Motor neuron (in vitro differentiated cells): ENCODE results near the gene CLMP. TPM values are rescaled to one million over a fixed set of nuclear protein-coding genes. Genes with fewer than 3 reads are reported as not detected.

Experiments
- ATAC-seq, 8 experiments: fragments of 200-7000 bp; cut with Tn5 transposase; replicated peaks in 6 of 8; 2 replicates each; pipeline ENCODE4 v1.8.0; 2021; ENCODE audit warnings: mild to moderate bottlenecking in 8 of 8, moderate library complexity in 8 of 8
- H3K27ac ChIP-seq, 2 donors: fragments of 250-450 bp; sonication (Bioruptor Pico); 2 replicates each; pipeline ENCODE4 v1.9.0; 2021; ENCODE audit warnings: antibody characterized with exemption in 2 of 2, mild to moderate bottlenecking in 2 of 2, moderate library complexity in 1 of 2
- H3K4me1 ChIP-seq, 2 donors: fragments of 250-450 bp; sonication (Bioruptor Pico); replicated peaks in 1 of 2; 2 replicates each; pipeline ENCODE4 v1.6.1; 2021; ENCODE audit warnings: antibody characterized with exemption in 2 of 2, mild to moderate bottlenecking in 2 of 2, moderate library complexity in 1 of 2
- H3K4me3 ChIP-seq, 5 donors: fragments of 250-450 bp; sonication (Bioruptor Pico); 2 replicates each; pipeline ENCODE4 v1.9.0; 2021; ENCODE audit warnings: antibody characterized with exemption in 5 of 5, mild to moderate bottlenecking in 5 of 5, moderate library complexity in 4 of 5
- WGBS, 10 experiments: fragments of 450-650 bp; shearing (Covaris generic); methylation state at CpG; one replicate each; pipeline ENCODE4 v1.0.0; 2022; 5-methylcytosine and 5-hydroxymethylcytosine counted together
- in situ Hi-C, 9 experiments: fragments of 400-800 bp; cut with MboI; loops; one replicate each; pipeline ENCODE4 v1.15.0; 2021; ENCODE audit warnings: low sequenced_read_pairs in 9 of 9, low pct_unique_long_range_greater_than_20kb in 2 of 9; ENCODE audit not compliant: unreplicated experiment in 9 of 9
- total RNA-seq, 8 experiments: library from RNA; unstranded; fragments of 300-600 nt; gene quantifications; 2 replicates each; pipeline versions ENCODE4 v1.2.3 to v1.2.4, GENCODE V29; 2022

The CLMP gene
- total RNA-seq, 8 experiments from 2014 or later = 2.1 to 21.4 (median 14.1) TPM

DNA sequence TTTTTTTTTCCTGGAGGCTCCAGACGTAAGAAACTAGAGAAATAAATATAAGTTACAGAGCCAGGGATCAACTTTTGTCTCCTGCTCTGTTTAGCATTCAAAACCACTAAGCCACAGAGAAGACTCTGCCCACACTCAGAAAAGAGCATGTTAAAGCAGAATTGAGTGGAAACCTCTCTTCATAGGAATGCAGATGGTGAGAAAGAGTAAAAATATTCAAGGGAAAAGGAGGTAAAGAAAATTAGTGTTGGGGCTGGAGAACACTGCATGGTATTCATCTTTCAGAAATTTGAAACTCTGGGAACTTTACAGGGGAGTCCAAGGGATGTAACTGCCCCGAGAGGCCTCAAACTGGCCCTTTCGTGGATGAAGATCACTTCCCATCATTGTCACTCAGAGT, 65.1 kb downstream of the CLMP start:
- in situ Hi-C loops = no loop called here
- H3K27ac ChIP-seq = no peak overlapping the region
- H3K4me1 ChIP-seq = peaks cover 0 to 2% of the 10 kb centered on the region in 2 donors
- no peak overlapping the region for H3K4me3 ChIP-seq
- 14 to 83% (median 60%) methylated on average over 1 to 3 of the region's 3 CpGs; no CpG with 5 or more reads in 1 of the 10 experiments for WGBS, 10 experiments
- peak in 1 of 8 experiments; percentile 46 for ATAC-seq

DNA sequence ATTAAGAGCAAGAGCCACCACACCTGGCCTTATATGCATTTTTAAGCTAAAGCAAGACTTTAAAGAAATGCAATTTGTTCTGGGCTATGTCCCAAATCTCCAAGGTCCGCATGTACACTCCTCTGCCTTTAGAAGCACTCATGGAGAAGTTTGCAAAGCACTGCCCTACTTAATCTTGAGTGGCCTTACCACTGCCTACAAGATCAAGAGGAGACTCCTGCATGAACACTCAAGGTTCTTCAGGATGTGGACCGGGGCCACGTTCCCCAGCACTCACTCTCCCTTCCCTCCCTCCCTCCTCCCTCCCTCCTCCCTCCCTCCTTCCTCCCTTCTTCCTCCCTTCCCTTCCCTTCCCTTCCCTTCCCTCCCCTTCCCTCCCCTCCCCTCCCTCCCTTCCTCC, 69.9 kb downstream of the CLMP start:
- no peak overlapping the region for H3K4me3 ChIP-seq
- H3K4me1 ChIP-seq = peaks cover 0 to 4% of the 10 kb centered on the region in 2 donors
- ATAC-seq = no peak
- no peak overlapping the region for H3K27ac ChIP-seq
- 60 to 100% (median 92%) methylated on average over 1 of the region's 3 CpGs; no CpG with 5 or more reads in 6 of the 10 experiments for WGBS, 10 experiments
- in situ Hi-C loops = no loop called here

DNA sequence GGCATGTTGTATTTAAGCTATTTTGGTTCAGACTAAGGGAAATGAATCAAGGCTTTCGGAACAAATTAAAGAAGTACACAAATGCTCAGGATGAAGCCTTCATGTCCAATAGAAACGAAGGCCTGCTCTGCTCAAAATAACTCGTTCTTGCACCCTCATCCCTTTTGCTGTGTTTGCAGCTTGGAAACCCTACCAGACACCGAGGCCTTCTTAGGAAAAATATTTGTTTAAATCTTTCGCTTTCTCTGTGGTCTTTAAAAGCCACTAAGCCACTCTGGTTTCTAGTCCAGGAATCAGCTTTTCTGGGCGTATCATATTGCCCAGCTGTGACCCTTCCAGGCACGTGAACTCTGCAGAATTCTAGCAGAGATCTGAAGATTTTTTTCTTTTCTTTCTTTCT, 72.2 kb downstream of the CLMP start:
- in situ Hi-C loops = loop anchor here in 6 of 9 experiments (25.0 kb wide), 2 partner anchors 114 to 364 kb away; no protein-coding TSS in a partner anchor
- peaks cover 0 to 4% of the 10 kb centered on the region in 2 donors for H3K4me1 ChIP-seq
- no peak overlapping the region for H3K4me3 ChIP-seq
- WGBS, 10 experiments = 39 to 93% (median 84%) methylated on average over 1 to 7 of the region's 7 CpGs
- H3K27ac ChIP-seq = no peak overlapping the region
- no peak for ATAC-seq

DNA sequence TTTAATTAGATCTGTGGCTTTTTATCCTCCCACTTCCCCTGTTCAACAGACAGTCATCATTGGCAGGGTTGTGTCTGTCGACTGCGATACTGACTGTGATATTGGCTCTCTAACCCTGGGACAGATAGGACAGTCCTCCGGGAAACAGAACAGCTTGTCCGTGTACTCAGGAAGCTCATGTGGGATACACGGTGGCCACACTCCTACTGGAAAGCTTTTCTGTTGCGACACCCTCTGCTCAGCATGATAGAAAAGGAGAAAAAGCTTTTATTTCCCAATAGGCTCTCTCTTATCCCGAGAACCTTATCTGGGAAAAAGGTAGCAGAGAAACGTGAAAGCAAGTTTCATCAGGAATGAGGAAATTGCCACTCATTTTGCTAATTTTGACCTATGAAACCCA, 72.7 kb downstream of the CLMP start:
- Histone ChIP-seq H3K27ac (no peak overlapping the region), H3K4me3 (no peak overlapping the region), H3K4me1 (peaks cover 0 to 4% of the 10 kb centered on the region in 2 donors)
- 10 to 94% (median 64%) methylated on average over 2 to 8 of the region's 8 CpGs; no CpG with 5 or more reads in 3 of the 10 experiments for WGBS, 10 experiments
- in situ Hi-C loops = loop anchor here in 6 of 9 experiments (25.0 kb wide), 2 partner anchors 115 to 365 kb away; no protein-coding TSS in a partner anchor
- ATAC-seq = peak in 1 of 8 experiments; percentile 33

DNA sequence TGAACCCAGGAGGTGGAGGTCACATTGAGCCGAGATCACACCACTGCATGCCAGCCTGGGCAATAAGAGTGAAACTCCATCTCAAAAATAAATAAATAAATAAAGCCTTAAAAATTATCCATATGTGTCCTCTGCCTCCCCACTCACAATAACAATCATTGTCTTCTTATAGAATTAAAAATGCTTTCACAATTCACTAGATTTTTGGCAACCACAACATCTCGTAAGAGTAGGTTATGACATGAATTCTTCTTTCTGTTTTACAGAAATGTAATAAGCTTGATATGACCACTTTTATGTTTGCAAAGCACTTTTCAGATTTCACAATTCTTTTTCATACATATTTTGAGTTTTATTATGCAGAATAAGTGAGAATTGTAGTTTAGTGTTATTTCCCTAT, 78.6 kb downstream of the CLMP start:
- in situ Hi-C loops = loop anchor here (10.0 to 25.0 kb wide), 3 partner anchors 121 to 371 kb away; no protein-coding TSS in a partner anchor
- no peak overlapping the region for H3K4me3 ChIP-seq
- H3K27ac ChIP-seq = no peak overlapping the region
- WGBS, 10 experiments = 77 to 100% (median 100%) methylated on average over 1 to 2 of the region's 2 CpGs; no CpG with 5 or more reads in 2 of the 10 experiments
- no peak for ATAC-seq
- H3K4me1 ChIP-seq = no peaks in the 10 kb centered on the region

DNA sequence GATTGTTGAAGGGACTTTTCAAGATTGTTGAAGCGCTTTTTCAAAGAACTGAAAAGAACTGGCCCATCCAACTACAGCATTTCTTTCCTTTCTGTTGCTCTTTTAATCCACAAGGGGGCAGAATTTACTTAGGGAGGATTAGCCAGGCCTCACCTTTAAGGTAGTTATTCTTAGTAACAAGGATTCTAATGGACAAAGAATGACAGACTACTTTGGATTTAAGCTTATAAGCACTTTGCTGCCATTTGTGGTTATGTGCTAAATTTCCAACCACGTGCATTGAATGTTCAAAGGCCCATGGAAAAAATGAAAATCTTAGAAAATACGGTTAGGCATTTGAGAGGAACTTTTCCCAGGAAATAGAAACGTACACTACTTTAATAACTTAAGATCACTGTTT, 83.6 kb downstream of the CLMP start:
- in situ Hi-C loops = loop anchor here (5.0 to 25.0 kb wide), 4 partner anchors 126 to 376 kb away; no protein-coding TSS in a partner anchor
- 0 to 100% (median 68%) methylated on average over 1 to 4 of the region's 4 CpGs for WGBS, 10 experiments
- ATAC-seq = peak in 7 of 8 experiments; percentile 43 to 56 (median 49)
- Histone ChIP-seq H3K4me3 (no peak overlapping the region), H3K27ac (no peak overlapping the region), H3K4me1 (peaks cover 0 to 4% of the 10 kb centered on the region in 2 donors)

DNA sequence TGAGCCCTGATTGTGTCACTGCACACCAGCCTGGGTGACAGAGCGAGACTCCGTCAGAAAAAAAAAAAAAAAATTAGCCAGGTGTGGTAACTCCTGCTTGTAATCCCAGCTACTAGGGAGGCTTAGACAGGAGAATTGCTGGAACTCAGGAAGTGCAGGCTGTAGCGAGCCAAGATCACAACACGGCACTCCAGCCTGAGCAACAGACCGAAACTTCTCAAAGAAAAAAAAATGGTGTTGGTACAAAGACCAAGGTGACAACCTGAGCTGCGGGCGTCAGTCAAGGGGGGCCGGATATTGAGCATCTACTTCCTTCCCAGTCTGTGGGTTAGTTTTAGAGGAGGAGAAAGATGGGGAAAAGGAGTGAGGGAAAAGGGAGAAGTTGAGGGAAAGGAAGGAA, 84.7 kb downstream of the CLMP start:
- 63 to 100% (median 96%) methylated on average over 1 to 5 of the region's 8 CpGs; no CpG with 5 or more reads in 1 of the 10 experiments for WGBS, 10 experiments
- in situ Hi-C loops = loop anchor here (5.0 to 25.0 kb wide), 4 partner anchors 127 to 377 kb away; no protein-coding TSS in a partner anchor
- Histone ChIP-seq H3K27ac (no peak overlapping the region), H3K4me3 (no peak overlapping the region), H3K4me1 (peaks cover 0 to 6% of the 10 kb centered on the region in 2 donors)
- no peak for ATAC-seq

DNA sequence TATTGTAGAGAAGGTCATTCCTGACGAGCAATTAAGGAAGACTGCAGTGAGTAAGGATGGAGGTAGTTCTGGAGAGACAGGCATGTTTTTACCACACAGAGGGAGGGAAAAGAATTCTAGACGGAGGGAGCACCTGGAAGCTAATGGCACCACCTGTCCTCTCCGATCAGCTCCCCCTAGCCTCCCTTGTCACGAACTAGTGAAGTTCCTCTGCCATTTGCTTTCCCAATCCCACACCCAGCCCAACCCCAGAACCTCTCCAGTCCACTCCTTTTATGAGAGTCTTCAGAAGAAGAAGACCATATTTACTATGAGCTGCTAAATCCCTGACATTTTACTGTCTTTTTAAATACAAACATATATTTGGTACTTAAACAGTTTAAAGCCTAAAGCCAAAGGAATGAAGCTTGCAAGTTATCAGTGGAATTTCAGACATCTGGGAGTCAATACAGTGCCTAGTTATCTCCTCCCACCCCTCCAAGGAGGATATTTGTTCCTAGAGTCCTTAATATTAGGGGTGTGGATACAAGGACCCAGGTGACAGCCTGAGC, 87.0 kb downstream of the CLMP start:
- Histone ChIP-seq H3K4me1 (peaks cover 0 to 6% of the 10 kb centered on the region in 2 donors), H3K4me3 (no peak overlapping the region), H3K27ac (no peak overlapping the region)
- 60 to 100% (median 88%) methylated on average over 2 to 4 of the region's 4 CpGs; no CpG with 5 or more reads in 5 of the 10 experiments for WGBS, 10 experiments
- no peak for ATAC-seq
- in situ Hi-C loops = loop anchor here in 6 of 9 experiments (10.0 to 25.0 kb wide), 3 partner anchors 129 to 379 kb away; no protein-coding TSS in a partner anchor

DNA sequence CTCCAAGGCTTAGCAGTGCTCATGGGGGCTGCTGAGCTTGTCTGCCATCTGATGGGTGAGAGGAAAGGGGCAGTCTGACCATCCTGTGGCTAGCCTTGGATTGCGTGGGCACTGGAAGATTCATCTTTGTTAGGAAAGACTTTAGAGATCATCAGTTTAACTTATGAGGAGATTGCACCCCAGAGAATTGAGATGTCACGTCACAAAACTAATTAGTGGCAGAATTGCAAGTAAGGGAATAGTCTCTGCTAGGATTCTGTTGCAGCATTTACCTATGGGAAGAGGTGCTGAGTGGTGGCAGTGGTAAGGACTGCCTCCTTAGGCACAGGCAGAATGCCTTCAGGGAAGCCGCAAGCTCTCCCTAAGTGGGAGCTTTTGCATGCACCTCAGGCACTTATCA, 90.4 kb downstream of the CLMP start:
- WGBS, 10 experiments = 92 to 100% (median 100%) methylated on average over 1 to 3 of the region's 3 CpGs; no CpG with 5 or more reads in 6 of the 10 experiments
- in situ Hi-C loops = loop anchor here in 6 of 9 experiments (10.0 to 25.0 kb wide), 3 partner anchors 133 to 383 kb away; no protein-coding TSS in a partner anchor
- Histone ChIP-seq H3K27ac (no peak overlapping the region), H3K4me1 (peaks cover 0 to 6% of the 10 kb centered on the region in 2 donors), H3K4me3 (no peak overlapping the region)
- no peak for ATAC-seq

DNA sequence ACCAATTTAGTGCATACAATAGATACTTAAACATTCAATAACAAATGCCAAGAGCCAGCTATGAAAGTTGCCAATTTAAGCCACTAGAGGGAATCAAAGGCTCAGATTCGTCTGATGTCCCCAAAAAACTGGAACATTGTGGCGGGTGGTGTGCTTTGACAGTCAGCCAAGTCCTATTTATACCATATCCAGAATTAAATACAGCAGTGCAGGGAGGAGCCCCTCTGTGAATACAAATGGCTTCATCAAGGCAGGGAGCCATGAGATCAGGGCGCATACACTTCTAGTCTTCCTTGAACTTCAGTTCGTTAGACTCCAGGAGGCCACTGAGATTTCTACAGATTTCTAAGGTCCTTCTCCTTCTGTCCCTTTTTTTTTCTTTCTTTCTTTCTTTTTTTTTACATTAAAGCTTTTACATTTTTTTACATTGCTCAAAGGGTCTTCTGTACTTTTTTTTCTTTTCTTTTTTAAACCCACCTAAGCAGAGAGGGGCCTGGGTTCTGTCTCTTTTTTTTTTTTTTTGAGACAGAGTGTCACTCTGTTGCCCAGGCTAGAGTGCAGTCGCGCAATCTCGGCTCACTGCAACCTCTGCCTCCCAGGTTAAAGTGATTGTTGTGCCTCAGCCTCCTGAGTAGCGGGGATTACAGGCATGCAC, 91.6 kb downstream of the CLMP start:
- in situ Hi-C loops = loop anchor here in 6 of 9 experiments (10.0 to 25.0 kb wide), 3 partner anchors 134 to 384 kb away; no protein-coding TSS in a partner anchor
- no peak overlapping the region for H3K4me3 ChIP-seq
- WGBS, 10 experiments = 0 to 87% (median 66%) methylated on average over 2 to 8 of the region's 8 CpGs
- peaks cover 0 to 10% of the 10 kb centered on the region in 2 donors for H3K4me1 ChIP-seq
- peak; percentile 71 to 99 (median 84) for ATAC-seq
- H3K27ac ChIP-seq = no peak overlapping the region

DNA sequence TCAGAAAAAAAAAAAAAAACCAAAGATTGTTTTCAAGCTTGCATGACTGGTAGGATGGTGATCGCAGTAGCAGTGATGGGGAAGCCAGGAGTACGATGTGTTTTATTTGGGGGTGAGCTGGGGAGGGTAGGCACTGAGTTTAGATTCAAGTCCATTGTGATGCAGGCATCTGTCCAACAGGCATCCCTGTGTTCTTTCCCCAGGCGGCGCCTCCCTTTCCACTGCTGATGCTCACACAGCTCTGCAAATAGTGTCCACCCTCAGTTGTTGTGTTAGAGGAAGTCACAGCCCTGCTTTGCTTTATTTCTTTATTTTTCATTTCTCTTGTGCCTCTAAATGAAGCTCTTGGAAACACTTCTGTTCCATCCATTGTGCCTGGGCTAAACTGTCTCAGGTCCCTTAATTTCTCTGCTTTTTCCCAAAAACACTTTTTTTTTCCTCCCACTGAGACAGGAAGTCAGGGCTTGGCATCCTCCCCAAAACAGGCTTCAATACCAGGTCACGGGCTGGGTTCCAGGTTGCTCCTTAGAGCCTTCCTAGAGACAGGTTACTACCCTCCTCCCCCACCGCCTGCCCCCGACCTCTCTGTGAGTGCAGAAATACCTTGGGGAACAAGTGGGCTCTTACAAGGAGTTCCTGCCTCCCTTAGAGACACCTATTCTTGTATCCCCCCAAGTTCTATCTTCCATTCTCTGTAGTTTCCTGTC, 94.5 kb downstream of the CLMP start:
- peaks cover 0 to 4% of the 10 kb centered on the region in 2 donors for H3K4me1 ChIP-seq
- no peak overlapping the region for H3K4me3 ChIP-seq
- H3K27ac ChIP-seq = no peak overlapping the region
- in situ Hi-C loops = loop anchor here in 6 of 9 experiments (10.0 to 25.0 kb wide), 3 partner anchors 137 to 387 kb away; no protein-coding TSS in a partner anchor
- ATAC-seq = peak in 4 of 8 experiments; percentile 29 to 43 (median 30)
- 40 to 100% (median 67%) methylated on average over 1 to 4 of the region's 7 CpGs; no CpG with 5 or more reads in 2 of the 10 experiments for WGBS, 10 experiments

DNA sequence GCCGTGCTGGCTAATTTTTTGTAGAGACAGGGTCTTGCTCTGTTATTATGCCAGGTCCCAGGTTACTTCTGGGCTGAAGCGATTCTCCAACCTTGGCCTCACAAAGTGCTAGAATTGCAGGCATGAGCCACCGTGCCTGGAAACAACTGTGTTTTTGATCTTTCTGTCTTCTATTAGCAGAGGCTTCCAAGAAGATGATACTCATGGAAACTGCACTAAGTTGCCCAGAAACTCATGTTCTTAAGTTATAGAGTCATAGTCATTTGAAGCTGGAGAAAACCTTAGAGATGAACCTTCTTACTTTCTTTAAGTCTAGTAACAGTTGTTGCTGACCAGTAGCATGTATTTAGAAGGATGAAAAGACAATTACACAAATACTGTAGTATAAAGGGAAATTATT, 96.1 kb downstream of the CLMP start:
- Histone ChIP-seq H3K4me3 (no peak overlapping the region), H3K4me1 (peaks cover 0 to 4% of the 10 kb centered on the region in 2 donors), H3K27ac (no peak overlapping the region)
- no peak for ATAC-seq
- WGBS, 10 experiments = 33 to 100% (median 76%) methylated on average over 1 to 3 of the region's 3 CpGs; no CpG with 5 or more reads in 4 of the 10 experiments
- in situ Hi-C loops = no loop called here
